Transverse colon (tissue), 4 donors: Measurements from ENCODE around the gene CFAP410.

Source experiments
- POLR2AphosphoS5 ChIP-seq, 3 donors: sonication (generic); formaldehyde crosslinking; IDR thresholded peaks; one replicate each; pipeline ENCODE4 v1.6.1; 2016; ENCODE audit warnings: antibody characterized with exemption in 3 of 3
- TF ChIP-seq, protein P1 (sequence below), 5 experiments: fragments of 200-600 bp in 3 of 5; fragments of 450-650 bp in 2 of 5; sonication (generic) in 3 of 5; IDR thresholded peaks; 1 replicate in 2 of 5; 2 replicates in 3 of 5; pipeline ENCODE4 v1.5.1; 2016 to 2017; ENCODE audit warnings: antibody characterized with exemption in 5 of 5, inconsistent platforms in 3 of 5, mild to moderate bottlenecking in 2 of 5, moderate library complexity in 1 of 5

DNA sequence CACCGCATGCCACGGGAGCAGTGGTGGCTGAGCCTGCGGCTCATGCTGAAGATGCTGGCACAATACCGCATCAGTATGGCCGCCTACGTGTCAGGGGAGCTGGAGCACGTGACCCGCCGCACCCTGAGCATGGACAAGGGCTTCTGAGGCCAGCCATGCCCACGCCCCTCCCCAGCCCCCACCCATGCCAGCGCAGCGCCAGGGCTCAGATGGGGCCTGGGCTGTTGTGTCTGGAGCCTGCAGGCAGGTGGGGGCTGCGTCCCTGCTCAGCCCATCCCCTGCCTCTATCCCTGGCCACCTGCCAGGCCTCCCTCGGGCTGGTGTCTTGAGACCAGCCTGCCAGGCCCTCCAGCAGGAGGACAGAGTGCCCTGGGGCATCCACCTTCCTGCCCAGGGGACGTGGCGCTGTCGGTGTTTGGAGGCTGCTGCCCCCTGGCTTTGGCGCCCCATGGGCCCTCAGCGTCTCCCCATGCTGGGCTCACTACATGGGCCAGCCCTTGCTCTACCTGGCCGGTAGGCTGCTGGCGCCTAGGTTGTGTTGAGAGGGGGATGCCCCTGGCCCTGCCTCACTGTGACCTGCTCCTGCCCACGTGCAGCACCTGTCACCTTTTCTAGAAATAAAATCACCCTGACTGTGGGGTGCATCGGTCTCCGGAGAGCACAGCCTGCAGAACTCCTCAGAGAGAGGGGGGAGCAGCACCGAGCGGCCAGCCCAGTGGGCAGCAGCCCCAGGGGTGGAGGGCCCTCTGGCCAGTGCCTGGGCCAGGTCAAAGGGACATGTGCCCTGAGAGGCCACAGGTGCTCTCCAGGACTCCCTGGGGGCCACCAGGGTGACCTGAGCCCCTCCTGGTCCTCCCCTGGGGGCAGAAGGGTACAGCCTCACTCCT lies 12.2 kb downstream of the CFAP410 start:
- TF ChIP-seq, protein P1, sequence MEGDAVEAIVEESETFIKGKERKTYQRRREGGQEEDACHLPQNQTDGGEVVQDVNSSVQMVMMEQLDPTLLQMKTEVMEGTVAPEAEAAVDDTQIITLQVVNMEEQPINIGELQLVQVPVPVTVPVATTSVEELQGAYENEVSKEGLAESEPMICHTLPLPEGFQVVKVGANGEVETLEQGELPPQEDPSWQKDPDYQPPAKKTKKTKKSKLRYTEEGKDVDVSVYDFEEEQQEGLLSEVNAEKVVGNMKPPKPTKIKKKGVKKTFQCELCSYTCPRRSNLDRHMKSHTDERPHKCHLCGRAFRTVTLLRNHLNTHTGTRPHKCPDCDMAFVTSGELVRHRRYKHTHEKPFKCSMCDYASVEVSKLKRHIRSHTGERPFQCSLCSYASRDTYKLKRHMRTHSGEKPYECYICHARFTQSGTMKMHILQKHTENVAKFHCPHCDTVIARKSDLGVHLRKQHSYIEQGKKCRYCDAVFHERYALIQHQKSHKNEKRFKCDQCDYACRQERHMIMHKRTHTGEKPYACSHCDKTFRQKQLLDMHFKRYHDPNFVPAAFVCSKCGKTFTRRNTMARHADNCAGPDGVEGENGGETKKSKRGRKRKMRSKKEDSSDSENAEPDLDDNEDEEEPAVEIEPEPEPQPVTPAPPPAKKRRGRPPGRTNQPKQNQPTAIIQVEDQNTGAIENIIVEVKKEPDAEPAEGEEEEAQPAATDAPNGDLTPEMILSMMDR (IDR thresholded peaks at IDR 0.05) = no peak
- no peak for TF ChIP-seq POLR2AphosphoS5 (IDR thresholded peaks at IDR 0.05)
